GM12892 (cell line): ENCODE measurements around the gene RPL15.

ENCODE experiments used
- POLR2A ChIP-seq: IDR thresholded peaks from 2 replicates; pipeline ENCODE4 v1.6.1; 2011; ENCODE audit warnings: low read depth, low read length, control low read depth
- POLR2AphosphoS5 ChIP-seq: IDR thresholded peaks from 2 replicates; pipeline ENCODE4 v1.6.1; 2011; ENCODE audit warnings: low read depth, low read length, control low read depth
- TAF1 ChIP-seq: IDR thresholded peaks from 2 replicates; pipeline ENCODE4 v1.6.1; 2011; ENCODE audit warnings: low read depth, mild to moderate bottlenecking, control low read depth, low read length, borderline replicate concordance

DNA sequence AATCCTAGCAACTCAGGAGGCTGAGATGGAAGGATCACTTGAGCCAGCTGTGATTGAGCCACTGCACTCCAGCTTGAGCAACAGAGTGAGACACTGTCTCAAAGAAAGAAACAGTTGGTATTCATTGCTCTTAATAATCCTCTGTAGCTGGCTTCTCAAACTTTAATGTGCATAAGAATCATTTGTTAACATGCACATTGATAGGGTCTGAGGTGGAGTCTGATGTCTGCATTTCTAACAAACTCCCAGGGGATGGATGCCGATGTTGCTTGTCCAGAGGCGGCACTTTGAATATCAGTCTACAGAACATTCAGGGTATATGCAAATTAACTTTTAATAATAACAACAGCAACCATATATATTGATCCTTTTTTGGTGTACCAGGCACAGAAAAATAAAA lies 40.0 kb upstream of the RPL15 start:
- TF ChIP-seq POLR2A = no peak
- TF ChIP-seq TAF1 = no peak
- TF ChIP-seq POLR2AphosphoS5 = no peak
